HUES6 (cell line): ENCODE measurements around the gene ZC3H14.

Experiments
- H3K27ac ChIP-seq: 2 replicates; pipeline ENCODE4 v1.7.0; 2013; ENCODE audit warnings: low read depth, mild to moderate bottlenecking, low read length, inconsistent platforms
- H3K27me3 ChIP-seq: 2 replicates; pipeline ENCODE4 v1.6.1; 2013; ENCODE audit warnings: low read length; ENCODE audit not compliant: control insufficient read depth, insufficient read depth
- H3K36me3 ChIP-seq: 2 replicates; pipeline ENCODE4 v1.6.1; 2013; ENCODE audit warnings: low read length; ENCODE audit not compliant: control insufficient read depth, insufficient read depth
- H3K4me1 ChIP-seq: 2 replicates; pipeline ENCODE4 v1.6.1; 2013; ENCODE audit warnings: low read length; ENCODE audit not compliant: control insufficient read depth, insufficient read depth
- H3K4me3 ChIP-seq: 2 replicates; pipeline ENCODE4 v1.5.1; 2013; ENCODE audit warnings: low read depth, low read length
- H3K9ac ChIP-seq: one replicate; pipeline ENCODE4 v1.6.1; 2013; ENCODE audit warnings: mild to moderate bottlenecking, low read length
- H3K9me3 ChIP-seq: 2 replicates; pipeline ENCODE4 v1.6.1; 2013; ENCODE audit warnings: low read depth, low read length; ENCODE audit not compliant: control insufficient read depth, insufficient read depth

The ZC3H14 gene

DNA sequence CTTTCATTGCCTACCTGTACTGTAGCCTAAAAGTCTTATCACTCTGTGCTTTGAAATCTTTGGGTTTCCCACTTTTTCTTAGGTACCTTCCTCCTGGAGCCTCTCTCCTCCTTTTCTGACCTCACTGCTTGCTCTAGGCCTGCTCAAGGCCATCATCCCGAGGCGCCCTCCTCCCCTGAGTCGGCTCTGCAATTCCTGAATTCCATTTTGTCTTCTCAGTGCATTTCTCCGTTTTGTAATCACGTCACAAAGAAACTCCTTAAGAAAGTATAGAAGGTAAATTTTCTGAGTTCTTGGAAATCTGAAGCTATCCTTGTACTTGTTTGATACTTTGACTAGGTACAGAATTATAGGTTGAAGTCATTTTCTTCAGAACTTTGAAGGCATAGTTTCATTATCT, 25.2 kb downstream of the ZC3H14 start:
- no peak overlapping the region for H3K4me3 ChIP-seq
- peaks cover 80% of the 10 kb centered on the region for H3K36me3 ChIP-seq
- H3K27me3 ChIP-seq, result no peaks in the 10 kb centered on the region
- H3K9me3 ChIP-seq, result no peaks in the 10 kb centered on the region
- H3K9ac ChIP-seq, result no peak overlapping the region
- H3K4me1 ChIP-seq, result no peaks in the 10 kb centered on the region
- H3K27ac ChIP-seq, result no peak overlapping the region

DNA sequence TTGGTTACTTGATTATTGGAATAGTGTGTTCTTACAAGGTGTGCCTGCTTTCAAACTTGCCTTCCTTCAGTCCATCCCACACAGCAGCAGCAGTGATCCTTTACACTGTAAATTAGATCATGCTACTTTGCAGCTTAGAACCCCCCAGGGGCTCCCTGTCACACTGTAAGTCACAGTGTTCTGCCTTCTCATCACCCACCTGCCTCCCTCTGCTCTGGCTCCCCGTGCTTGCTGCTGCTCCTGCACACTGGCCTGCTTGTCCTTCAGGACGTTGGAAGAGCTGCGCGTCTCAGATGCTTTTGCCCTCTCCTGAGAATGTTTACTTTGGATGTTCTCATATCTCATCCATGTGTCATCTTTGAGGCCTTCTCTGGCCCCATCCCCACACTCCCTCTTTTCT, 27.3 kb downstream of the ZC3H14 start:
- Histone ChIP-seq H3K27ac (no peak overlapping the region), H3K36me3 (peaks cover 80% of the 10 kb centered on the region), H3K9ac (no peak overlapping the region), H3K4me3 (no peak overlapping the region), H3K27me3 (no peaks in the 10 kb centered on the region), H3K9me3 (no peaks in the 10 kb centered on the region), H3K4me1 (no peaks in the 10 kb centered on the region)

DNA sequence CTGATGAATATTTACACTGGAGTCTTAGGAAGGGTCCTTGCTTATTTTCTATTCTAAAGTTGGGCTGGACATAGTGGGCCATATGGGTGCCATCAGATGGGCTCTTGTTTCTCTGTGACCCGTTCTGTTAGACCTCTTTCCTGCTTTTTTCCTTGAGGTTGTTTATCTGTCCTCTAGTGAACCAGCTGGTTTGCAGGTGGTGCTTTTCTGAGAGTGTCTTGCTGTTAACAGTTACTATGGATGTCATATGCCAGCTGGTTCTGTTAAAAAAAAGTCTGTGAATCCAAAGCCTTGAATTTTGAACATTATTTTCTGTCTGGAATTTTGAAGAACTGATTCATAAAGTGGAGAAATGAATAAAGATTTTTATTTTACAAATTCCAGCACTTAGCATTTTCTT, 29.2 kb downstream of the ZC3H14 start:
- H3K27me3 ChIP-seq, result no peaks in the 10 kb centered on the region
- no peak overlapping the region for H3K4me3 ChIP-seq
- H3K4me1 ChIP-seq, result no peaks in the 10 kb centered on the region
- H3K9ac ChIP-seq, result no peak overlapping the region
- no peaks in the 10 kb centered on the region for H3K9me3 ChIP-seq
- no peak overlapping the region for H3K27ac ChIP-seq
- peaks cover 83% of the 10 kb centered on the region for H3K36me3 ChIP-seq

DNA sequence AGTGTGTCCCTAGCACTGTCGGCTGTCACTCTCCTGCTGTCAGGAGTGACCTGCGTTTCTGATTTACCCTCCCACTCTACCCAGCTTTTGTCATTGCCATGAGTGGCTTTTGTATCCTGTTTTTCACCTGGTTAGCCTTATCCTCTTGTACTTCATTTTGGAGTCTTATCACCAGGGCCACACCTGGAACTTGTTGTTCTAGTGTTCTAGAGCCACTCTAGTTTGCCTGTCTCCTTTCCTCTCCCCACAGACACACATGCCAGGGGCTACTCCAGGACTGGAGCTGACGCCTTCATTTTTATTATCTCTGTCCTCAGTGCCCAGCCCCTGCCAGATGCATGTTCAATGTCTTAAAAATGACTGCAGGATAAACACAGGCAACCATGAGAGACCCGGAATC, 34.2 kb downstream of the ZC3H14 start:
- H3K4me1 ChIP-seq, result no peaks in the 10 kb centered on the region
- H3K27me3 ChIP-seq, result no peaks in the 10 kb centered on the region
- H3K36me3 ChIP-seq, result peaks cover 94% of the 10 kb centered on the region
- H3K4me3 ChIP-seq, result no peak overlapping the region
- no peak overlapping the region for H3K9ac ChIP-seq
- H3K9me3 ChIP-seq, result no peaks in the 10 kb centered on the region
- no peak overlapping the region for H3K27ac ChIP-seq

DNA sequence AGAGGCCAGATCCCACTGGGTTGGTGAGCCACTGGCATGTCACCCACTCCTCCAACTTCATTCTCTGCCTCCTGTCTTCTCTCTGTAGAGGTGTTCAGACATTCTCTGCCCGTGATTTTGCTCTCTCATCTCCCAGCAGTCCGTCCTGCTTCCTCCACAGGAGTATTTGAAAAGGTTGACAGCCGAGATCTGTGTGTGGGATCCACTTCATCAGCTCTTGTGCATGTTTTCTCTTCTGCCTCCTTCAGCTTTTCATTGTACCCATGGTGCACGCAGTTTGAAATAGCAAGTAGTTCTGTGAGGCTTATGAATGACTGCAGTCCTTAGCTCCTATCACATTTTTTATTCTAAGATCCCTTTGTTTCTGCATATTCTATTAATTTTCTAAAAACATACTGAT, 34.8 kb downstream of the ZC3H14 start:
- no peak overlapping the region for H3K27ac ChIP-seq
- no peaks in the 10 kb centered on the region for H3K4me1 ChIP-seq
- no peak overlapping the region for H3K4me3 ChIP-seq
- peaks cover 97% of the 10 kb centered on the region for H3K36me3 ChIP-seq
- no peaks in the 10 kb centered on the region for H3K9me3 ChIP-seq
- H3K27me3 ChIP-seq, result no peaks in the 10 kb centered on the region
- no peak overlapping the region for H3K9ac ChIP-seq

DNA sequence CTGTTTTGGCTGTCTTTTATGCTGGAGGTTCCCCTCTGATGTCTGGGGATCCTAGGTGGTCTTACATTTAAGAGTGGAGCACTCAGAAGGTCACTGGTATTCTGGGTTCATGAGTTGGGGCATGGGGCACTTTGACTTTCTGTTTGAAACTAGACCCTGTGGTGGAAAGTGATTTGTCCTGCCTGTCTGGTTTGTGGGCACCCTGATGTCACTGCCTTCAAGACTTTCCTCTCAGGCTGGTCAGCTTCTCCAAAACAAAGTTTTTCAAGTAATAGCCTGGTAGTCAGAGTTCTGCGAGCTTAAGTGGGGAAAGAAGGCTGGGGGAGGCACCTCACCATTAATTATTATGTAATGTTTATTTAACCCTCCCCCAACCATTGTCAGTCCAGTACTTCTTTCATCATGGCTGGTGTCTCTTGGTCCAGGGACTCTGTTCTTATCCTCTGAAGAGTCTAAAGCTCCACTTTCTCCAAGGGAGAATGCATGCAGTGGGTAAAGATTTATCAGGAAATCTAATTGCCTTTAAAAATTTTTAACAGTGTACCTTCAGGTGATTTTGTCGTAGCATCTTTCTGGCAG, 35.3 kb downstream of the ZC3H14 start:
- Histone ChIP-seq H3K27ac (no peak overlapping the region), H3K4me3 (no peak overlapping the region), H3K9me3 (no peaks in the 10 kb centered on the region), H3K27me3 (no peaks in the 10 kb centered on the region), H3K4me1 (no peaks in the 10 kb centered on the region), H3K36me3 (peaks cover 99% of the 10 kb centered on the region), H3K9ac (no peak overlapping the region)

DNA sequence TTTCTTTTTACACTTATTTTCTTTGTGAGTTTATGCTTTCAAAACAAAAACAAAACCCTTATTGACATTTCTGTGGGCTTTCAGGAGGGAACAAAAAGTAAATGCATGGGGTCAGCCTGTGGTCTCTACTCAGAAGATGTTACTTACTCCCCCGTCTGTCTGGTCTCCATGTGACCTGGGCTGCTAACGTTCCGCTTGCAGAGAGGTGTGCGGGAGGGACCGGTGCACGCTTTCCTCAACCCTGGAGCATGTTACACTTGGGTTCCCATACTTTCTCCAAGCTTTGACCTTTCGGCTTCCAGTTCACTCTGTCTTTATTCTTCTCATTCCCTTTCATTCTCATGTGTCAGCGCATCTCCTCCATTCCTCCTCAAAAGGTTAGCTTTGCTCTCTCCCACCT, 36.5 kb downstream of the ZC3H14 start:
- no peak overlapping the region for H3K27ac ChIP-seq
- H3K27me3 ChIP-seq, result no peaks in the 10 kb centered on the region
- H3K4me3 ChIP-seq, result no peak overlapping the region
- H3K4me1 ChIP-seq, result no peaks in the 10 kb centered on the region
- peaks cover 99% of the 10 kb centered on the region for H3K36me3 ChIP-seq
- no peak overlapping the region for H3K9ac ChIP-seq
- no peaks in the 10 kb centered on the region for H3K9me3 ChIP-seq

DNA sequence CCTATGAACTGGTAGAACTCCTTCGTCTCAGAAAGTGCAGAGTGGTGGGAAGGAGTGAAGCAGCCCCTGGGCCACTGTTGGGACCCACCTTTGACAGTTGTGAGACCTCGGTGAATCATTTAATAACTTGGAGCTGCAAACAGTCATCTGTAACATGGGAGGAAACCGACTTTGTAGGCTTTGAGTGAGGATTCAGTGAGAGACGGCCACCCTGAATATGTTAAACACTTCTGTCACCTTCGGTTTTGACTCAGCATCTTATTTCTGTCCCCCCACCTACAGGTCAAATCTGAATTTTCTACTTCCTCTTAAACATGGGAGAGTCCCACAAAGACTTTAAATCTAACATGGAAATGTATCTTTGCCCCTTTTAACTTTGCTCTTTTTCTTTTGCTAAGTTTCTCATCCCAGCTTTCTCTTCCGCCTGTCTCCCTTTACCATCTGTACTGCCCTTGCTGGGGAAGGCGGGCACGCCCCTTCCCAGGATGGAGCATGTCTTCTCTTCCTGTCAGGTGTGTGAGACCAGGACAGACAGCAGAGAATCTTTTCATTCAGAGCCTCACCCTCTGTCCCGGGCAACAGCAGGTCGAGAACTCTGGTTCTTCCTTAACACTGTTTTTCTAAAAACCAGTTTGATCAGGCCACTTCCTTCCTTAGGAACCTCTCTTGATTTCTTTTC, 37.1 kb downstream of the ZC3H14 start:
- H3K4me3 ChIP-seq, result no peak overlapping the region
- peaks cover 100% of the 10 kb centered on the region for H3K36me3 ChIP-seq
- H3K4me1 ChIP-seq, result no peaks in the 10 kb centered on the region
- H3K9me3 ChIP-seq, result no peaks in the 10 kb centered on the region
- H3K27me3 ChIP-seq, result no peaks in the 10 kb centered on the region
- no peak overlapping the region for H3K9ac ChIP-seq
- no peak overlapping the region for H3K27ac ChIP-seq

DNA sequence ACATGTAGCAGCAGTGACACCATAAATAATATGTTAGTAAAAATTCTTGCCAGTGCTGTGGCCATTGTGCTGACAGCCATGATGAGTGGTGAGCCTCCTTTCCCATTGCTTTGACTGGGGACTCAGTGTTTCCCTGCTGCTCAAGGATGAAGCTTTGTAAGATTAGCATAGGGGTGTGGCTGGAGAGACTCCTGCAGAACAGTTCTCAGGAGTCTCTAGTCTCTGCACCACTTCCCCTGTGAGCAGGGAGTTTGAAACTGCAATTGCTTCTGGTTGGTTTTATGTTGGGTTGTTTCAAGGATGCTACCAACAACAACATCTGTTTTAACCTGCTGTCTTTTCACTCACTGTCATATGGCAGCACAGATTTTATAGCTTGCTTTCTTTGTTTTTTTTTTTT, 41.4 kb downstream of the ZC3H14 start:
- no peaks in the 10 kb centered on the region for H3K27me3 ChIP-seq
- H3K36me3 ChIP-seq, result peaks cover 99% of the 10 kb centered on the region
- no peaks in the 10 kb centered on the region for H3K4me1 ChIP-seq
- H3K27ac ChIP-seq, result no peak overlapping the region
- no peak overlapping the region for H3K4me3 ChIP-seq
- no peak overlapping the region for H3K9ac ChIP-seq
- no peaks in the 10 kb centered on the region for H3K9me3 ChIP-seq

DNA sequence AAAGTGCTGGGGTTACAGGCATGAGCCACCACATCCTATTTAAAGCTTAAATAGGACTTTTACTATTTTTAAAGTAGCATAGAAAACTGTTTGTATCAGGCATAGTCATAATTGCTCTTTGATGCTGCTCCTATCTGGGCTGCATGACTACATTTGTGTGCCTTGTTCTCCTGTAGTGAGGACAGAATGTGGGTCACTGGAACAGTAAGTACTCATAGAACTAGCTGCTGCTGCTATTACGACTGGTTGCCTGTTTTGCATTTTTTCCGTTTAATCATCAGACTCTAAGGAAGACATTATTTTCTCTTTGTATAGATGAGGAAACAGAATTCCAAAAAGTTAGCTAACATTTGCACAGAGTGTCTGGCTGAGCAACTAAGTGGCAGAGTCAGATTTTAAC, 42.8 kb downstream of the ZC3H14 start:
- no peaks in the 10 kb centered on the region for H3K9me3 ChIP-seq
- no peak overlapping the region for H3K9ac ChIP-seq
- no peak overlapping the region for H3K4me3 ChIP-seq
- peaks cover 99% of the 10 kb centered on the region for H3K36me3 ChIP-seq
- no peaks in the 10 kb centered on the region for H3K4me1 ChIP-seq
- H3K27ac ChIP-seq, result no peak overlapping the region
- no peaks in the 10 kb centered on the region for H3K27me3 ChIP-seq

DNA sequence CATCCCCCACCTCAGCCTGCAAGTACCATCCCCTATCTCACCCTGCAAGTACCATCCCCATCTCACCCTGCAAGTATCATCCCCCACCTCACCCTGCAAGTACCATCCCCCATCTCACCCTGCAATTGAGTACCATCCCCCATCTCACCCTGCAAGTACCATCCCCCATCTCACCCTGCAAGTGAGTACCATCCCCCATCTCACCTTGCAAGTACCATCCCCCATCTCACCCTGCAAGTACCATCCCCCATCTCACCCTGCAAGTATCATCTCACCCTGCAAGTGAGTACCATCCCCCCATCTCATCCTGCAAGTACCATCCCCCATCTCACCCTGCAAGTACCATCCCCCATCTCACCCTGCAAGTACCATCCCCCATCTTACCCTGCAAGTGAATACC, 45.0 kb downstream of the ZC3H14 start:
- peaks cover 97% of the 10 kb centered on the region for H3K36me3 ChIP-seq
- H3K9ac ChIP-seq, result no peak overlapping the region
- no peak overlapping the region for H3K4me3 ChIP-seq
- no peaks in the 10 kb centered on the region for H3K9me3 ChIP-seq
- no peak overlapping the region for H3K27ac ChIP-seq
- H3K4me1 ChIP-seq, result no peaks in the 10 kb centered on the region
- H3K27me3 ChIP-seq, result no peaks in the 10 kb centered on the region
